ENCODE measurements around the gene CCDC8. TPM values are rescaled to one million over a fixed set of nuclear protein-coding genes. Genes with fewer than 3 reads are reported as not detected.
"Not testable (repeated sequence)": the region's sequence is repeated elsewhere in the genome, so short reads cannot be mapped to it uniquely, and the experiment has no call there.

Gene CCDC8
- total RNA-seq, 1 donor: not detected

DNA sequence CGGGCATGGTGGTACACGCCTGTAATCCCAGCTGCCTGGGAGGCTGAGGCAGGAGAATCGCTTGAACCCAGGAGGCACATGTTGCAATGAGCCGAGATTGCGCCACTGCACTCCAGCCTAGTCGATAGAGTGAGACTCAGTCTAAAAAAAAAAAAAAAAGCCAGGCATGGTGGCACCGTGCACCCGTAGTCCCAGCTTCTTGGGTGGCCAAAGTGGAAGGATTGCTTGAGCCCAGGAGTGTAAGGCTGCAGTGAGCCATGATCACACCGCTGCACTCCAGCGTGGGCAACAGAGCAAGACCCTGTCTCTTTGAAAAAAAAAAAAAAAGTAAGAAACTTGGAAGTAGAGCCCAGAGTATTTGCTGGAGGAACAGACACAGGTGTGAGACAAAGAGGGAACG lies 27.7 kb downstream of the CCDC8 start:
- Histone ChIP-seq H3K4me1 (ENCODE audit: insufficient read depth, low read length) (no peaks in the 10 kb centered on the region), H3K9me3 (ENCODE audit: low read depth, low read length) (no peaks in the 10 kb centered on the region), H3K4me3 (ENCODE audit: low read length) (no peak overlapping the region), H3K27me3 (ENCODE audit: insufficient read depth, low read length) (no peaks in the 10 kb centered on the region)

GRCh38 chr19:46384396-46384795 lies 29.0 kb downstream of the CCDC8 start:
- Histone ChIP-seq H3K4me3 (ENCODE audit: low read length) (no peak overlapping the region), H3K9me3 (ENCODE audit: low read depth, low read length) (no peaks in the 10 kb centered on the region), H3K27me3 (ENCODE audit: insufficient read depth, low read length) (no peaks in the 10 kb centered on the region), H3K4me1 (ENCODE audit: insufficient read depth, low read length) (no peaks in the 10 kb centered on the region)

GRCh38 chr19:46383846-46384245 lies 29.5 kb downstream of the CCDC8 start:
- Histone ChIP-seq H3K9me3 (ENCODE audit: low read depth, low read length) (no peaks in the 10 kb centered on the region), H3K4me3 (ENCODE audit: low read length) (no peak overlapping the region), H3K4me1 (ENCODE audit: insufficient read depth, low read length) (no peaks in the 10 kb centered on the region), H3K27me3 (ENCODE audit: insufficient read depth, low read length) (no peaks in the 10 kb centered on the region)

GRCh38 chr19:46383171-46383815 lies 30.1 kb downstream of the CCDC8 start:
- Histone ChIP-seq H3K27me3 (ENCODE audit: insufficient read depth, low read length) (no peaks in the 10 kb centered on the region), H3K4me1 (ENCODE audit: insufficient read depth, low read length) (no peaks in the 10 kb centered on the region), H3K4me3 (ENCODE audit: low read length) (no peak overlapping the region), H3K9me3 (ENCODE audit: low read depth, low read length) (no peaks in the 10 kb centered on the region)

- Histone ChIP-seq H3K9me3 (ENCODE audit: low read depth, low read length) (no peaks in the 10 kb centered on the region), H3K4me3 (ENCODE audit: low read length) (no peak overlapping the region), H3K27me3 (ENCODE audit: insufficient read depth, low read length) (no peaks in the 10 kb centered on the region), H3K4me1 (ENCODE audit: insufficient read depth, low read length) (no peaks in the 10 kb centered on the region)
Measured at GRCh38 chr19:46381756-46382345, 31.5 kb downstream of the CCDC8 start.

- Histone ChIP-seq H3K4me1 (ENCODE audit: insufficient read depth, low read length) (no peaks in the 10 kb centered on the region), H3K27me3 (ENCODE audit: insufficient read depth, low read length) (no peaks in the 10 kb centered on the region), H3K9me3 (ENCODE audit: low read depth, low read length) (no peaks in the 10 kb centered on the region), H3K4me3 (ENCODE audit: low read length) (no peak overlapping the region)
Measured at GRCh38 chr19:46381346-46381745, 32.0 kb downstream of the CCDC8 start.

- Histone ChIP-seq H3K4me1 (ENCODE audit: insufficient read depth, low read length) (no peaks in the 10 kb centered on the region), H3K27me3 (ENCODE audit: insufficient read depth, low read length) (no peaks in the 10 kb centered on the region), H3K9me3 (ENCODE audit: low read depth, low read length) (no peaks in the 10 kb centered on the region), H3K4me3 (ENCODE audit: low read length) (no peak overlapping the region)
Measured at GRCh38 chr19:46380690-46381089, 32.7 kb downstream of the CCDC8 start.

DNA sequence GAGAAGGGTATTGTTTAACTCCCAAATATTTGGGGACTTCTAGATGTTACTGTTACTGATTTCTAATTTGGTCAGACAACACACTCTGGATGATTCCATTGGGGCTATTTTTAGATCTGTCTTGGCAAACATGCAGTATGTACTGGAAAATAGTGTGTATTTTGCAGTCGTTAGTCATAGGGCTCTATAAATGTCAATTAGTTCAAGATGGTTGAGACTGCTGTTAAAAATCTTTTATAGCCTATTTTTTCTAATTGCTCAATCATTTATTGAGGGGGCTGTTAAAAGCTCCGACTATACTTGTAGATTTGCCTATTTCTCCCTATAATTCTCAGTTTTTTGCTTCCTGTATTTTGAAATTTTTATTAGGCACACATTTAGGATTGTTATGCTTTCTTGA lies 35.1 kb downstream of the CCDC8 start:
- Histone ChIP-seq H3K4me1 (ENCODE audit: insufficient read depth, low read length) (no peaks in the 10 kb centered on the region), H3K4me3 (ENCODE audit: low read length) (no peak overlapping the region), H3K27me3 (ENCODE audit: insufficient read depth, low read length) (no peaks in the 10 kb centered on the region), H3K9me3 (ENCODE audit: low read depth, low read length) (no peaks in the 10 kb centered on the region)

- Histone ChIP-seq H3K4me1 (ENCODE audit: insufficient read depth, low read length) (peaks cover 4% of the 10 kb centered on the region), H3K9me3 (ENCODE audit: low read depth, low read length) (no peaks in the 10 kb centered on the region), H3K4me3 (ENCODE audit: low read length) (no peak overlapping the region), H3K27me3 (ENCODE audit: insufficient read depth, low read length) (no peaks in the 10 kb centered on the region)
Measured at GRCh38 chr19:46376241-46377153, 36.9 kb downstream of the CCDC8 start.

- H3K9me3 ChIP-seq (ENCODE audit: low read depth, low read length); H3K4me3 ChIP-seq (ENCODE audit: low read length); H3K4me1 ChIP-seq (ENCODE audit: insufficient read depth, low read length); H3K27me3 ChIP-seq (ENCODE audit: insufficient read depth, low read length): not testable (repeated sequence)
Measured at GRCh38 chr19:46375476-46376067, 37.8 kb downstream of the CCDC8 start.

GRCh38 chr19:46374536-46375475 lies 38.6 kb downstream of the CCDC8 start:
- Histone ChIP-seq H3K4me1 (ENCODE audit: insufficient read depth, low read length) (peaks cover 4% of the 10 kb centered on the region), H3K4me3 (ENCODE audit: low read length) (no peak overlapping the region), H3K27me3 (ENCODE audit: insufficient read depth, low read length) (no peaks in the 10 kb centered on the region), H3K9me3 (ENCODE audit: low read depth, low read length) (no peaks in the 10 kb centered on the region)

GRCh38 chr19:46373491-46374359 lies 39.6 kb downstream of the CCDC8 start:
- Histone ChIP-seq H3K9me3 (ENCODE audit: low read depth, low read length) (no peaks in the 10 kb centered on the region), H3K4me3 (ENCODE audit: low read length) (no peak overlapping the region), H3K4me1 (ENCODE audit: insufficient read depth, low read length) (peaks cover 4% of the 10 kb centered on the region), H3K27me3 (ENCODE audit: insufficient read depth, low read length) (no peaks in the 10 kb centered on the region)

DNA sequence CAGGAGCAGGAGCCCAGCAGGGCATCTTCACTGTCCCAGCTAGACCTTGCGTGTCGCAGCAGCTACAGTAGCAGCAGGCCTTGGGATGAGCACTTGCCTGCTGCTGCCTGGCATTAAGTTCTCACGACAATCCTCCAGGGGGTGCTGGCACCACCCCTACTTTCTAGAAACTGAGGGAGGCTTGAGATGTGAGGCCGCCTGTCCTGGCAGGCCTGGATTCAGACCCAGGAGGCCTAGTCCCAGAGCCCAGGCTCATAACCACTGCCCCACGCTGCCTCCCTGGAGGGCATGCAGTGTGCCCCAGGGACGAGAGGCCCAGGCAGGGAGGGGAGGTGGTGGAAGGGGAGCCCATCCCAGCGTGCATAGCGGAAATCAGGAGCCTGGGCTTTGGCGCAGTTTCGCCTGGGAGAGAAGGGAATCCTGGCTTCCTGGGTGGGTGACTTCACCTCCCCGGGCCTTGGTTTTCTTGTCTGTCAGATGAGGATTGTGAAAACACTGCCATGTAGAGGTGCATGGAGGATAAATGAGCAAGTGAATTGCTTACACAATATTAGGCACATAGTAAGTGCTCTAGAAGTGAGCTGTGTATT lies 40.4 kb downstream of the CCDC8 start:
- no peak overlapping the region for H3K4me3 ChIP-seq (ENCODE audit: low read length)
- H3K27me3 ChIP-seq (ENCODE audit: insufficient read depth, low read length): no peaks in the 10 kb centered on the region
- H3K9me3 ChIP-seq (ENCODE audit: low read depth, low read length): no peaks in the 10 kb centered on the region
- peaks cover 4% of the 10 kb centered on the region for H3K4me1 ChIP-seq (ENCODE audit: insufficient read depth, low read length)

All from mononuclear cell (primary cell).